Panc1 (cell line): ENCODE results near the gene EPHA6. TPM values are rescaled to one million over a fixed set of nuclear protein-coding genes. Genes with fewer than 3 reads are reported as not detected.

Experiments used
- ATAC-seq: fragments of 200-7000 bp; cut with Tn5 transposase; 2 replicates; pipeline ENCODE4 v1.9.1; 2020; ENCODE audit warnings: mild to moderate bottlenecking, moderate library complexity
- BruUV-seq: library from RNA; stranded (reverse); fragments of 400-500 nt; replicated peaks from 2 replicates; lab custom pipeline; 2021; lab: Mats Ljungman, UMichigan
- CTCF ChIA-PET: fragments of 300-600 bp; sonication (Branson Sonifier 250); formaldehyde crosslinking; loops from one replicate; lab custom pipeline; 2022; ENCODE audit warnings: antibody characterized with exemption; lab: Charles Lee
- POLR2A ChIA-PET: fragments of 300-600 bp; sonication (Branson Sonifier 250); formaldehyde crosslinking; loops from one replicate; lab custom pipeline; 2022; ENCODE audit warnings: antibody characterized with exemption; lab: Charles Lee
- DNase-seq: peaks from one replicate; pipeline ENCODE4 v3.0.0-alpha.2; 2010; ENCODE audit warnings: low read depth, low spot score
- H3K27ac ChIP-seq: 2 replicates; pipeline ENCODE4 v1.5.1; 2011; ENCODE audit warnings: mild to moderate bottlenecking, low read length, inconsistent platforms
- H3K27me3 ChIP-seq: fragments of 200-500 bp; sonication (Bioruptor generic); 2 replicates; pipeline ENCODE4 v1.6.0; 2014; ENCODE audit warnings: low read length, inconsistent platforms; ENCODE audit not compliant: control insufficient read depth, insufficient read depth
- H3K36me3 ChIP-seq: fragments of 200-500 bp; sonication (Bioruptor generic); 2 replicates; pipeline ENCODE4 v1.5.1; 2014; ENCODE audit warnings: inconsistent platforms, mild to moderate bottlenecking, low read length, moderate library complexity; ENCODE audit not compliant: control insufficient read depth, insufficient read depth
- H3K4me1 ChIP-seq: 2 replicates; pipeline ENCODE4 v1.5.1; 2011; ENCODE audit warnings: inconsistent platforms, mild to moderate bottlenecking, low read length, moderate library complexity; ENCODE audit not compliant: control insufficient read depth, insufficient read depth
- H3K4me3 ChIP-seq, 2 experiments: 2 replicates each; pipeline ENCODE4 v1.5.1; 2011 to 2012; ENCODE audit warnings: low read depth in 2 of 2, low read length in 2 of 2, mild to moderate bottlenecking in 2 of 2, inconsistent platforms in 1 of 2, moderate library complexity in 1 of 2
- H3K9me3 ChIP-seq: fragments of 200-500 bp; sonication (Bioruptor generic); 2 replicates; pipeline ENCODE4 v1.5.1; 2014; ENCODE audit warnings: low read depth, mild to moderate bottlenecking, inconsistent platforms, low read length, moderate library complexity; ENCODE audit not compliant: control insufficient read depth, insufficient read depth
- POLR2AphosphoS5 ChIP-seq: IDR thresholded peaks from 2 replicates; pipeline ENCODE4 v1.6.1; 2012; ENCODE audit warnings: mild to moderate bottlenecking, low read depth, low read length, moderate library complexity
- REST ChIP-seq, 2 experiments: IDR thresholded peaks; 2 replicates each; pipeline ENCODE4 v1.6.1; 2011 to 2012; ENCODE audit warnings: low read depth in 2 of 2, control low read depth in 1 of 2, low read length in 1 of 2, mild to moderate bottlenecking in 1 of 2, moderate library complexity in 1 of 2; ENCODE audit not compliant: insufficient read depth in 1 of 2
- SIN3A ChIP-seq: IDR thresholded peaks from 2 replicates; pipeline ENCODE4 v1.6.1; 2012; ENCODE audit warnings: low read depth, mild to moderate bottlenecking, low read length, moderate library complexity, borderline replicate concordance; ENCODE audit not compliant: insufficient read depth
- TCF7L2 ChIP-seq: IDR thresholded peaks from 2 replicates; pipeline ENCODE4 v1.6.1; 2011; ENCODE audit warnings: mild to moderate bottlenecking, low read depth, low read length, inconsistent platforms
- in situ Hi-C: cut with HindIII; loops from 2 replicates; pipeline ENCODE4 v1.10.0; 2016; ENCODE audit warnings: low sequenced_read_pairs, low pct_unique_long_range_greater_than_20kb
- intact Hi-C: fragments of 100-400 bp; cut with micrococcal nuclease; formaldehyde crosslinking; loops from one replicate; pipeline ENCODE4 v1.10.0; 2022; ENCODE audit not compliant: unreplicated experiment
- total RNA-seq: library from RNA; stranded (reverse); gene quantifications from one replicate; pipeline ENCODE4 v1.2.1, GENCODE V29; 2021; ENCODE audit not compliant: unreplicated experiment
- TF ChIP-seq, protein P1 (sequence below): fragments of 450-650 bp; IDR thresholded peaks from 2 replicates; pipeline ENCODE4 v1.5.1; 2017; ENCODE audit warnings: mild to moderate bottlenecking

The EPHA6 gene
- total RNA-seq, 1 experiment from 2014 or later: 0.57 TPM

DNA sequence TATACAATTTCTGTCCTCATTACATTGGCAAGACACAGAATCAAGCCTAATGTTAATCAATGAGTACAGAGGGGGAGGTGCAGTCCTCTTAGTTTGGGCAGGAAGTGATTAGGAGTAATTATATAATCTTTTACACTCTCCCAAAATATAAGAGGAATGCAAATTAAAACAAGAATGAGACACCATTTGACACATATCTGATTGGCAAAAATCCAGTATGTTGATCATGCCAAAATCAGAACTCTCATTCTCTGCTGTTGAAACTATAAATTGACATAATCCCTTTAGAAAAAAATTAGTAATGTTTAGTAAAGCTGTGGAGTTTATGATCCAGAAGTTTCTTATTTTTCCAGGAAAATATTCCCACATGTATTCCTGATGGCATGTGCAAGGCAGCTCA lies 373.4 kb downstream of the EPHA6 start:
- no TSS peak for BruUV-seq

DNA sequence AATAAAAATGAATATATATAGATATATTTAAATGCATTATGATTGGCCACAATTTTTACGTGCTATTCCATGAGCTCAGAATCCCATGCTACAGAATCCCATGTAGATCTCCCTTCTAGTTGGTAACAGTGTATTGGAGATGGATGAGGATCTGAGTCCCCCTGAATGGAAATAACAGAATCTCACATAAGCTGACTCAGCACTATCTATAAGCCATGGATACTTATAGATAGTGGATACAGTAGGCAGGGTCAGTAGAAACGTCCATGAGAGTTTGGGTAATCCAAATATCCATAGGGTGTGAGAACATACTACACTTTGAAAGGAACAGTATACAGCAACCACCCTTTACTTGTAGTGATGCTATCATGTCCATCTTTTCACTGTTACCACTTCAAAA lies 375.4 kb downstream of the EPHA6 start:
- intact Hi-C loops: no loop called here
- BruUV-seq: no TSS peak
- no peak for ATAC-seq

More for the DNA sequence above, 373.4 kb downstream of the EPHA6 start:
- POLR2A ChIA-PET: no interaction called here
- Histone ChIP-seq H3K27ac (no peak overlapping the region), H3K4me1 (no peaks in the 10 kb centered on the region; the same call in 1 of the 2 replicates), H3K27me3 (no peaks in the 10 kb centered on the region), H3K4me3 (no peak overlapping the region), H3K36me3 (no peaks in the 10 kb centered on the region), H3K9me3 (0 out of 2 replicates have a peak, but pooled peaks cover 3% of the 10 kb centered on the region)
- no peak for TF ChIP-seq POLR2AphosphoS5
- TF ChIP-seq REST (IDR thresholded peaks at IDR 0.05; ENCODE audit: insufficient read depth in 1 of 2, low read depth in 2 of 2, low read length in 1 of 2): no peak
- TF ChIP-seq, protein P1, sequence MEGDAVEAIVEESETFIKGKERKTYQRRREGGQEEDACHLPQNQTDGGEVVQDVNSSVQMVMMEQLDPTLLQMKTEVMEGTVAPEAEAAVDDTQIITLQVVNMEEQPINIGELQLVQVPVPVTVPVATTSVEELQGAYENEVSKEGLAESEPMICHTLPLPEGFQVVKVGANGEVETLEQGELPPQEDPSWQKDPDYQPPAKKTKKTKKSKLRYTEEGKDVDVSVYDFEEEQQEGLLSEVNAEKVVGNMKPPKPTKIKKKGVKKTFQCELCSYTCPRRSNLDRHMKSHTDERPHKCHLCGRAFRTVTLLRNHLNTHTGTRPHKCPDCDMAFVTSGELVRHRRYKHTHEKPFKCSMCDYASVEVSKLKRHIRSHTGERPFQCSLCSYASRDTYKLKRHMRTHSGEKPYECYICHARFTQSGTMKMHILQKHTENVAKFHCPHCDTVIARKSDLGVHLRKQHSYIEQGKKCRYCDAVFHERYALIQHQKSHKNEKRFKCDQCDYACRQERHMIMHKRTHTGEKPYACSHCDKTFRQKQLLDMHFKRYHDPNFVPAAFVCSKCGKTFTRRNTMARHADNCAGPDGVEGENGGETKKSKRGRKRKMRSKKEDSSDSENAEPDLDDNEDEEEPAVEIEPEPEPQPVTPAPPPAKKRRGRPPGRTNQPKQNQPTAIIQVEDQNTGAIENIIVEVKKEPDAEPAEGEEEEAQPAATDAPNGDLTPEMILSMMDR: no peak
- TF ChIP-seq SIN3A: no peak
- DNase-seq (no peak), ATAC-seq (no peak)
- in situ Hi-C loops: no loop called here
- CTCF ChIA-PET: no interaction called here
- intact Hi-C loops: no loop called here

More for the DNA sequence above, 375.4 kb downstream of the EPHA6 start:
- Histone ChIP-seq H3K27ac (no peak overlapping the region), H3K4me1 (no peaks in the 10 kb centered on the region; the same call in 1 of the 2 replicates), H3K36me3 (no peaks in the 10 kb centered on the region), H3K4me3 (no peak overlapping the region), H3K9me3 (no peaks in the 10 kb centered on the region), H3K27me3 (no peaks in the 10 kb centered on the region)
- no peak for DNase-seq
- in situ Hi-C loops: no loop called here
- POLR2A ChIA-PET: no interaction called here
- CTCF ChIA-PET: no interaction called here
- TF ChIP-seq POLR2AphosphoS5: no peak
- TF ChIP-seq SIN3A: no peak
- TF ChIP-seq REST (IDR thresholded peaks at IDR 0.05; ENCODE audit: insufficient read depth in 1 of 2, low read depth in 2 of 2, low read length in 1 of 2): no peak
- no peak for TF ChIP-seq TCF7L2
- TF ChIP-seq, protein P1: no peak
